Activated effector memory CD4-positive, alpha-beta T cell treated with anti-CD3 and anti-CD28 coated beads, Interleukin-2, amount 50 U/mL, for 16 hours (primary cell): ENCODE data around the gene HACE1.
"Not testable (repeated sequence)": the region's sequence is repeated elsewhere in the genome, so short reads cannot be mapped to it uniquely, and the experiment has no call there.

Experiments
- DNase-seq: peaks from one replicate; pipeline ENCODE4 v3.0.0-alpha.2; 2020

Gene HACE1

GRCh38 chr6:104859225-104860146 lies at the start of gene HACE1:
Gene HACE1 (minus strand): TSS chr6:104859919. CDS start chr6:104859642, 277 bp downstream.
- peak; percentile 95 for DNase-seq

- no peak for DNase-seq
Measured at GRCh38 chr6:104908888-104909525, 49.3 kb upstream of the HACE1 start.

- DNase-seq: no peak
Measured at GRCh38 chr6:104908031-104908887, 48.5 kb upstream of the HACE1 start.

- not testable (repeated sequence) for DNase-seq
Measured at GRCh38 chr6:104898893-104899292, 39.2 kb upstream of the HACE1 start.

- no peak for DNase-seq
Measured at GRCh38 chr6:104896914-104897313, 37.2 kb upstream of the HACE1 start.

GRCh38 chr6:104888066-104888465 lies 28.3 kb upstream of the HACE1 start:
- no peak for DNase-seq

GRCh38 chr6:104887350-104887749 lies 27.6 kb upstream of the HACE1 start:
- DNase-seq: no peak

GRCh38 chr6:104885518-104886043 lies 25.9 kb upstream of the HACE1 start:
- DNase-seq: no peak

- DNase-seq: no peak
Measured at GRCh38 chr6:104884867-104885517, 25.3 kb upstream of the HACE1 start.

GRCh38 chr6:104881964-104882668 lies 22.4 kb upstream of the HACE1 start:
- no peak for DNase-seq

GRCh38 chr6:104862456-104862855 lies 2.7 kb upstream of the HACE1 start:
- no peak for DNase-seq

GRCh38 chr6:104860221-104860620 lies 502 bp upstream of the HACE1 start:
- DNase-seq: no peak

GRCh38 chr6:104858642-104859041 lies 1.1 kb downstream of the HACE1 start:
- DNase-seq: no peak

- no peak for DNase-seq
Measured at GRCh38 chr6:104855507-104855906, 4.2 kb downstream of the HACE1 start.

- DNase-seq: not testable (repeated sequence)
Measured at GRCh38 chr6:104847721-104848120, 12.0 kb downstream of the HACE1 start.

- no peak for DNase-seq
Measured at GRCh38 chr6:104843229-104843628, 16.5 kb downstream of the HACE1 start.

- no peak for DNase-seq
Measured at GRCh38 chr6:104837158-104837557, 22.6 kb downstream of the HACE1 start.

GRCh38 chr6:104836479-104837020 lies 23.2 kb downstream of the HACE1 start:
- not testable (repeated sequence) for DNase-seq

- DNase-seq: no peak
Measured at GRCh38 chr6:104835782-104836181, 23.9 kb downstream of the HACE1 start.

GRCh38 chr6:104829183-104829958 lies 30.3 kb downstream of the HACE1 start:
- DNase-seq: no peak

GRCh38 chr6:104828478-104828877 lies 31.2 kb downstream of the HACE1 start:
- no peak for DNase-seq
